Measurements from ENCODE around the gene ABLIM3.
A peak's percentile ranks its signal among the peaks of the same experiment; 100 is the strongest.
"Not testable (repeated sequence)": the region's sequence is repeated elsewhere in the genome, so short reads cannot be mapped to it uniquely, and the experiment has no call there.

Gene ABLIM3

GRCh38 chr5:149261246-149261645, 120.0 kb downstream of the ABLIM3 start:
- DNase-seq, result no peak

- no peak for DNase-seq
These were observed 121.0 kb downstream of the ABLIM3 start for GRCh38 chr5:149262315-149262714.

GRCh38 chr5:149264439-149265067, 123.3 kb downstream of the ABLIM3 start:
- peak; percentile 22 for DNase-seq

DNA sequence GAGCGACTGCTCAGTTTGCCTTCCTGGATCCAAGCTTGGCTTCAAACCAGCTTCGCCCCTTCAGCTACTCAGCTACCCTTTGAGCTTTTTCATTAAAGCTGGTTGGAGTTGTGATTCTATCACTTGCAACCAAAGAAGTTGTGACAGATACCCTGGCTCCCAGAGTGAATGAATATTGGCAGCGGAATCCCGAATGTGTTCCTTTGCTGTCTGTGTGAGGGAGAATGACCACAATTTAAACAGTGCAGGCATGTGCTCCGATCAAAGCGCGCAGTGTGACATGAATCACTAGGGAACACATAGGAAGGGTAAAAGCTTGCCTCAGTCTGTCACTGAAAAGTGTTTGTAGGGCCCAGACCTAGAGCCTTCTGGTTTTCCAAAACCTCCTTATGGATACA, 123.8 kb downstream of the ABLIM3 start:
- no peak for DNase-seq

DNA sequence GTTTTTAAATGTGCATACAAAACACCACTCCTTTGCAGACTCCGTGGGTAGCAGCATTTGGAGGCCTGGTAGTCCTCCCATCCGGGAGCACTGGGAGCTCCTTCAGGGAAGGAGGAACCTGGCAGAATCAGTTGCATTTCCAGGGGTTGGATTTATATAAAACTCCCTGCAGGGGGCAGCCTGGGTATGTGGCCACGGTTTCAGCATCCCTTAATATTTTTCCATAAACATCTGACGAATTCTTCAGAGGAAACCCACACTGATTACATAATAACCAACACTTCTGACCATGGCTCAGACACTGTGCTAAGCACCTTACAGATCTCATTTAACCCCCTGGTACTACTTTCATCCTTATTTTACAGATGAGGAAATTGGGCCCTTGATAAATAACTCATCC, 124.3 kb downstream of the ABLIM3 start:
- no peak for DNase-seq

DNA sequence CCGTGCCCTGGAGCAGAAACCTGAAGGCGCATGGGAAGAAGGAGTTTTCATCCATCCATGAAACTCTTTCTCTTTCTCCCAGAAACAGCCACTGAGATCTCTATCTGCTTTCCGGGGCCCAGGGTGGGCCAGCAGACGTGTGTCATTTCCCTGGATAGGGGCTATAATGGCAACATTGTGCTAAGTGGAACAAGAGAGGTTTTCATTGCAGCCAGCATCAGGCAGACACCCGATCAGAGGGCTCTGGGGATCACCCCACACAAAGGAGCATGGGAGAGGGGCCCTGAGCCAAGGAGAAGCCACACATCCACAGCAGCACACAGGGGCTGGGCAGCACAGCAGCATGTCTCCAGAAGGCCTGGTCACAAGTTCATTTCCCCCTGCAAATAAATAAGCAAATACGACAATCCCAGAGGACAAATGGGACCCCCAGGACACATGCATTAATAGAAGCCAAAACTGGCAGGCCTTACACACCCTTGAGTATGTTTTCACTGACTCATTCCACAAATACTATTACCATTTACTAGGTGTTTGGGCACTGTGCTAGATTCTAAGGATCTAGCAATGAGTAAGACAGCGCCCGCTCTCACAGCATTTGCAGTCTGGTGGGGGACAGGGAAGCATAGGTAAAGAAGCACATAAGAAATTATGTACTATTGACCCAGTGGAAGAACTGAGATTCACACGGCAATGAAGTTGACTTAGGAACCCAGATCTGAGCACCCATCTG, 126.1 kb downstream of the ABLIM3 start:
- no peak for DNase-seq

GRCh38 chr5:149268928-149269557, 127.8 kb downstream of the ABLIM3 start:
- DNase-seq, result peak; percentile 67

- DNase-seq, result peak; percentile 52
These were observed 130.0 kb downstream of the ABLIM3 start for GRCh38 chr5:149271195-149271715.

- peak; percentile 75 for DNase-seq
These were observed 130.6 kb downstream of the ABLIM3 start, which contains the start of gene AFAP1L1 for GRCh38 chr5:149271716-149272563. Gene AFAP1L1 (plus strand): TSS chr5:149271859. CDS start chr5:149271969, 110 bp downstream.

- not testable (repeated sequence) for DNase-seq
These were observed 131.5 kb downstream of the ABLIM3 start for GRCh38 chr5:149272781-149273180.

DNA sequence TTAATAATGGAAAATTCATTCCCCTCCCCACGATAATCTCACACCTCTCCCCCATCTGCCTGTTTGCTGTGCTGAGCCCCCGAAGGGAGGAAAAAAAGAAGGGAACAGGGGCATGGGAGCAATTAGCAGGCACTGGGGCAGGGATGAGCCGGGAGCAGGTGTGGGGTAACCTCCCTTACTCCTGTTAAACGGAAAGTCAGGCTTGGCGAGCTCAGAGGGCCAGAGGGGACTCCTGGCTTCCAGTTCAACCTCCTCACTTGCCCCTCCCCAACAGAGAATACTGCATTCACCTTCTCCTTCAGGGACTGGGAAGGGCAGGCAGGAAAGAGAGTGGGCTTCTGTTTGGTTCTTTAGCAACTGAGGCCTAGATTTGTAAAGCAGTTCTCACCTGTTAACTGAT, 131.9 kb downstream of the ABLIM3 start:
- no peak for DNase-seq

DNA sequence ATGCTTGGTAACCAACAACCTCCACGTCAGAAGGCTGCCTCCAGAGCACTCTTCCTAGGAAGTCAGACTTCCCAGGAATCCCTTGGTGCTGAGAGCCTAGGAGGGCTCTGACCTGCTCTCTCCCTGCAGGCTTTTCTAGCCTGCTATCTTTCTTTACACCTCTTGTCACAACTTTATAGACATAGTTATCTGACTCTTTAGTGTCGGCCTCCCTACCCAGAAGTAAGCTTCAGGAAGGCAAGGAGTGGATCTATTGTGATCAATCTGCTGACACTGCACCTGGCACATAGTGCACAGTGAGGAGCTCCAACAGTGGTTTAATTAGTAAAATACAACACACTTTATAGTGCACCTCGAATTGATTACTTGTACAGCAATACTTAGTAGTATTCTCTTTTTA, 132.7 kb downstream of the ABLIM3 start:
- no peak for DNase-seq

- no peak for DNase-seq
These were observed 133.6 kb downstream of the ABLIM3 start for GRCh38 chr5:149274939-149275338.

- DNase-seq, result no peak
These were observed 136.5 kb downstream of the ABLIM3 start for GRCh38 chr5:149277801-149278200.

GRCh38 chr5:149278451-149279210, 137.3 kb downstream of the ABLIM3 start:
- no peak for DNase-seq

DNA sequence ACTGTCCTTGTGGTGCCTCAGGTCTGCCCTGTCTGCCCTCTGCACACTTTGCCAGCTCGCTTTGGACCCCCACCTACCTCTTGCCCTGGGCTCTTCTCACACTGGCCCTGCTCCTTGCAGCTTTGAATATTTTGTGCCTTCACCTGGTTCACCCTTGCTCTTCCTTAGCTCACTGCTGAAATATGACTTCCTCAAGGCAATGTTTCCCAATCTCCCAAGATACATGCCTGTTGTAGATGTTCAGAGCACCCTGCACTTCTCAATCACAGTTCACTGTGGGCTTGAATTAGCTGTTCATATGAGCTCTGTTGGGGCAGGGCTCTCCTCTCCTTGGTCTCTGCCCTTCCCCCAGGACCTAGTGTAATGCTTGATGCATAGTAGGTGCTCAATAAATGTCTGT, 138.4 kb downstream of the ABLIM3 start:
- DNase-seq, result no peak

DNA sequence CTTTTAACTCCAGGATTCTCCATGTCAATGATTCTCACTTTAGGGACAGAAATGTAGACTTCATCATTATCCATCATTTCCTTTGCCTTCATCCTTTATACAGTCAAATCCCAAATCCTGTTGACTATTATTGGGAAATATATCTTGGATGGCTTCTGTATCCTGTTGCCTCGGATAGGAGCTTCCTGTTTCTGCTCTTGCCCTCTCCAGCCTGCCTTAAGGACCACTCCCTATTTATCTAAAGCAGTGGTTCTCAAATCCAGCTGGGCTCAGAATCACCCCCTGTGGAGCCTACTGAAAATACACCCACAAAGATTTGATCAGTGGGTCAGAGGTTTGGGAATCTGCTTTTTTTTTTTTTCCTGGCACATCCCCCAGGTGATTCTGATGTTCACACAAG, 138.8 kb downstream of the ABLIM3 start:
- no peak for DNase-seq

DNA sequence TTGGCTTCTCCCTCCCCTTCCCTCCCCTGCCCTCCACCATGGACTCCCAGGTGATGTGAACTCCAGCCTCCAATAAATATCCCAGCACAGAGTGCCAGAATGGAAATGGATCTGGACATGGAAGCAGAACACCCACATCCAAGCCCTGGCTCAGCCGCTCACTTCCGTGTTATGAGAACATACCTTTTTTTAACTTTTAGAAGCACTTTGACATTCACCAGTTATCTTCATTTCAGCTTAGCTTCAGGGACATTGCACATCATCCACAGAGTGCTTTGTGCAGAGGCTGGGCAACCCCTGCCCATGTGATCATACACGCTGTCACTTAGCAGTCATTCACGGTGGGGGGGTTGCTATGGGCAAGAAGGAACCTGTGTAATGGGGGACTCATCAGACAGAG, 139.5 kb downstream of the ABLIM3 start:
- no peak for DNase-seq

DNA sequence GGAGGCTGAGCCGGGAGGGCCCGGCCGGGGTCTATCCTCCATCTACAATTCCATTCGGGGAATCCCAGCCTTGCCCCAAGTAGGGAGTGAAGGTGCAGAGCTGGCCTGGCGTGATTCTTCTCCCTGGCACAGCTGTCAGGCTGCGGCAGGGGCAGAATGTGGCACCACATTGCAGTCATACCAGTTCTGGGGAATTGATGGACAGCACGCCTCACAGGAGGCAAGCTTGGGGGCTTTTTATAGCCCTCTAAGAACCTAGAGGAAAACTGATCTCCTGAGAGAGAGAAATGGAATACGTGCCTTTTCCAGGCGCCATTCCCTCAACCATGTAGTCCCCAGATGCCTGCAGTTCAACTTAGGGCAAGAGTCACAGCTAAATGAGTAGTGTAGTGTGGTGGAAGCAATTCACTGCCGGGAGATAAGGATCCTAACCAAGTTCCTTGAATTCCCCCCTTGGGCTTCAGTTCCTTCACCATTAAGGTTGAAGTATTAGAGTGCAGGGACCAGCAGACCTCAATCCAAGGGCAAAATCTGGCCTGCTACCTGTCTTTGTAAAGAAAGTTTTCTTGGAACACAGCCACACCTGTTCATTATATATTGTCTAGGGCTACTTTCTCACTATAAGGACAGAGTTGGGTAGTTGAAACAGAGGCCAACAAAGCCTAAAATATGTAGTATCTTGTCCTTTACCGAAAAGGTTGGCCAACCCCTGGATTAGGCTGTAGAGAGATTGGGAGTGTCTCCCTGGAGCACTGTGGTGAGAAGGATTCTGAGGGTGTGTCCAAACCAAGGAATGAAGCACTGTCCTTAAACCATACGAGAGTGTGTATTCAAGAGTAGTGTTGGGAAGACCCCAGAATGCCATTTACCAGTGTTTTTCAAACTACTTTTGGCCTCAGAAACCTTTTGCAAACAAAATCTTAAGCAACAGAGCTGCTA, 141.0 kb downstream of the ABLIM3 start:
- no peak for DNase-seq

GRCh38 chr5:149282966-149283332, 141.7 kb downstream of the ABLIM3 start:
- DNase-seq, result no peak
